Fibroblast of the aortic adventitia (primary cell): ENCODE data around the gene SRP14. TPM values are rescaled to one million over a fixed set of nuclear protein-coding genes. Genes with fewer than 3 reads are reported as not detected.

Experiments used
- DNase-seq: peaks from one replicate; pipeline ENCODE4 v3.0.0-alpha.2; 2010; ENCODE audit warnings: low read depth
- H3K4me3 ChIP-seq: 2 replicates; pipeline ENCODE4 v1.5.1; 2011; ENCODE audit warnings: low read depth, mild to moderate bottlenecking, control low read depth, low read length, moderate library complexity
- CTCF ChIP-seq: IDR thresholded peaks from 2 replicates; pipeline ENCODE4 v1.5.1; 2011; ENCODE audit warnings: mild to moderate bottlenecking, low read length, control low read depth, inconsistent platforms; ENCODE audit not compliant: insufficient read depth
- total RNA-seq: library from RNA; depleted of rRNA; stranded (reverse); fragments of >200 nt; gene quantifications from 2 replicates; pipeline ENCODE4 v1.2.3, GENCODE V29; 2012; ENCODE audit warnings: low replicate concordance

SRP14 gene
- total RNA-seq, 1 donor: 204 TPM

- H3K4me3 ChIP-seq: no peak overlapping the region
- no peak for TF ChIP-seq CTCF
- DNase-seq: no peak
Measured at GRCh38 chr15:40032125-40032839, 6.7 kb downstream of the SRP14 start.

GRCh38 chr15:40031300-40031699 lies 7.7 kb downstream of the SRP14 start:
- DNase-seq: no peak
- no peak for TF ChIP-seq CTCF
- no peak overlapping the region for H3K4me3 ChIP-seq

- TF ChIP-seq CTCF: peak; percentile 61
- H3K4me3 ChIP-seq: no peak overlapping the region
- DNase-seq: peak; percentile 23
Measured at GRCh38 chr15:40029979-40030893, 8.7 kb downstream of the SRP14 start.

GRCh38 chr15:40028853-40029252 lies 10.1 kb downstream of the SRP14 start:
- no peak for DNase-seq
- TF ChIP-seq CTCF: no peak
- H3K4me3 ChIP-seq: no peak overlapping the region

GRCh38 chr15:40028193-40028592 lies 10.8 kb downstream of the SRP14 start:
- no peak overlapping the region for H3K4me3 ChIP-seq
- DNase-seq: no peak
- TF ChIP-seq CTCF: no peak

- TF ChIP-seq CTCF: no peak
- DNase-seq: peak; percentile 65
- no peak overlapping the region for H3K4me3 ChIP-seq
Measured at GRCh38 chr15:40016224-40016865, 22.6 kb downstream of the SRP14 start.
